HG03521 (cell line): Measurements from ENCODE around the gene BRD4.
"Not testable (repeated sequence)": the region's sequence is repeated elsewhere in the genome, so short reads cannot be mapped to it uniquely, and the experiment has no call there.

Experiments
- ATAC-seq: cut with Tn5 transposase; IDR thresholded peaks from one replicate; pipeline ENCODE4 v1.9.1; 2021; ENCODE audit warnings: mild to moderate bottlenecking, moderate library complexity; ENCODE audit not compliant: unreplicated experiment

The BRD4 gene

DNA sequence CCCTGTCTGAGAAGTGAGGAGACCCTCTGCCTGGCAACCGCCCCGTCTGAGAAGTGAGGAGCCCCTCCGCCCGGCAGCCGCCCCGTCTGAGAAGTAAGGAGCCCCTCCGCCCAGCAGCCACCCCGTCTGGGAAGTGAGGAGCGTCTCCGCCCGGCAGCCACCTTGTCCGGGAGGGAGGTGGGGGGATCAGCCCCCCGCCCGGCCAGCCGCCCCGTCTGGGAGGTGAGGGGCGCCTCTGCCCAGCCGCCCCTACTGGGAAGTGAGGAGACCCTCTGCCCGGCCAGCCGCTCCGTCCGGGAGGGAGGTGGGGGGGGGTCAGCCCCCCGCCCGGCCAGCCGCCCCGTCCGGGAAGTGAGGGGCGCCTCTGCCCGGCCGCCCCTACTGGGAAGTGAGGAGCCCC is 30.7 kb upstream of the BRD4 start:
- ATAC-seq = not testable (repeated sequence)

DNA sequence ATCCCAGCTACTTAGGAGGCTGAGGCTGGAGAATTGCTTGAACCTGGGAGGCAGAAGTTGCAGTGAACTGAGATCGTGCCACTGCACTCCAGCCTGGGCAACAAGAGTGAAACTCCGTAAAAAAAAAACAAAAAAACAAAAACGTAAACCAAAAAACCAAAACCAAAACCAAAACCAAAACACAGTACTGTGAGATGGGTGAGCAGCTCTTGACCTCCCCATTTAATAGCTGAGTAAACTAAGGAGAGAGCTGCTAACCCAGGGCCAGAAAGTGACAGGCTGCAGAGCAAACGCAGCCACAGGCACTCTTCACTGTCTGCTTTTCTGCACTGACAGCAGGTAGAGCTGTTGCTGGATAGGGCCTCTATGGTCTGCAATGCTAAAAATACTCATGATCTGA is 27.7 kb upstream of the BRD4 start:
- not testable (repeated sequence) for ATAC-seq

DNA sequence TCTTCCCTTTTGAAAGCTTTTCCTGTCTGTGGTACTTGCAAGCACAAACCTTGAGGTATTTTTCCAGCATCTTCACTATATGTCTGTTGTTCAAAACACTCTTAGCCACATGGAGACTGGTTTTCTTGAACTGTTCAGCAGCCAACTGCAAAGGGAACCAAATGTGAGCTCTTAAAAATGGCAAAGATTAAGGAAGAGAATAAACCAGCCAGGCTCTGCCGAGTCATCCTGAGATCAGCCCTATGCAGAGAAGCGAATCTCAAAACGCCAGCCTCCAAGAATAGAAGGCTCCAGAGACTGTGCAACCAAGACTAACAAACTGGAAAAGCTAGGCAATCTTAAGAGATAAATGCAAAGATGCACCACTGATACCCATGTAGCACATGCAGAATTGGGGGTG is 26.6 kb upstream of the BRD4 start:
- no peak for ATAC-seq

DNA sequence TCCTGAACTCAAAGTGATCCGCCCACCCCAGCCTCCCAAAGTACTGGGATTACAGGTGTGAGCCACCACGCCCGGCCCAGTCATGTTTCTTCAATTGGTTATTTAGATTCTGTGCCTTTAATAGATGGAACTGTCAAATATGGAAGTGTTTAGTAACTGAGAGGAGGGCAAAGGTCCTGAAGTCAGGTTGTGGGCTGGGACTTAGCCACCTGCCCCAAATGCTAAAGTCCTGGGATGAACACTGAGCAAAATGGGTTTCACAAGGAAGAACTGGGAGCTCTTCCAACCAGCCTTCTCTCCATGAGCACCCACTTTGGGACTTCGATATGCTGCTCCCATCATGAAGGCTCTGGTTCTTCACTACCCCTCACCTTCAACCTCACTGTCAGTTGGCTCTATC is 25.6 kb upstream of the BRD4 start:
- no peak for ATAC-seq

DNA sequence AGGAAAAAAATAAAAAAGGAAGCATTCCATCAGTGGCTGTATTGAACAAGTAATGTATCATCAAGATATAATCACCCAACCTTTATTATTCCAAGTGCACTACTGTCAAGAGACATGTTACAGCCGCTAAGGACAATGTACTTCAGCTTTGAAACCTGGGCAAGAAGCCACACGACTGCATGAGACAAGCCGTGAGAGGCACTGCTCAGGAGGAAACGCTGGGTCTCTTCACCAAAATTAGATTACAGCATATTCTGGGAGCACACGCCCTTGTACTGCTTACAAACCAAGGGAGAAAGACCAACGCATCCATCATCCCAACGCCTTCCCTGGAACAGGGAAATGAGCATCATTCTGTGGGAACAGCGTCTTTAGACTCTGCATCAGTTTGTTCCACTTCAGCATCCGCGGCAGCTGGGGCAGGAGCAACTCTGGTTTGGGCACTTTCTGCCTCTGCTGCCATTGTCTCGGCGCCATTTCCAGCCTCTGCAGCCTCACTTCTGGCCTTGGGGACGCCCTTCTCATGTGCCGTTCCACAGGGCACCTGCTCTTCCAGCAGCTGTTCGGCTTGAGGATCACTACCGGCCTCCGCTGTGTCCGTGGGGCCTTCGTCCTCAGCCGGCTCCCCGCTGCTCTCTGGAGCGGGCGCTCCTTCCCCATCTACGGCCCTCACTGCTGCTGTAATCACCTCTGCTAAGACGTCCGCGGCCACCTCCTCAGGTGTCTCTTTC is 22.4 kb upstream of the BRD4 start:
- ATAC-seq = no peak

DNA sequence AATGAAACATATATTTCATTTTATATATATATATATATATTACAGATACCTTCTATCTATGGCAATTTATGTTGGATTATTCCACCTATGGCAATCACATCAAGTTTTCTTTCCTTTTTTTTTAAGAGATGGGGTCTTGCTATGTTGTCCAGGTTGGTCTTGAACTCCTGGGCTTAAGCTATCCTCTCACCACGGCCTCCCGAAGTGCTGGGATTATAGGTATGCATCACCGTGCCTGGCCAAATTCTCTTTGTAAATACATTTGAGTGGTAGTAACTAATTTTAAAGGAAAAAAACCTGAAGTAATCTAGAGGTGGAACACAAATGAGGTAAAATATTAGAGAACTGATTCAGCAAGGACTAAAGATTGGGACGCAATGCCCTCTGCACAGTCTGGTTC is 21.6 kb upstream of the BRD4 start:
- no peak for ATAC-seq

DNA sequence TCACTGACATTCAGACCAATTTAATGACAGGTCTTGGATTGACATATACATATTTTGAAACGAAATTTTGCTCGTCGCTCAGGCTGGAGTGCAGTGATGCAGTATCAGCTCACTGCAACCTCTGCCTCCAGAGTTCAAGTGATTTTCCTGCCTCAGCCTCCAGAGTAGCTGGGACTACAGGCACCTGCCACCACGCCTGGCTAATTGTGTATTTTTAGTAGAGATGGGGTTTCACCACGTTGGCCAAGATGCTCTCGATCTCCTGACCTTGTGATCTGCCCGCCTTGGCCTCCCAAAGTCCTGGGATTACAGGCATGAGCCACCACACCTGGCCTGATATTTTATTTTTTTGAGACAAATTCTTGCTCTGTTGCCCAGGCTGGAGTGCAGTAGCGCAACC is 20.2 kb upstream of the BRD4 start:
- ATAC-seq = not testable (repeated sequence)

DNA sequence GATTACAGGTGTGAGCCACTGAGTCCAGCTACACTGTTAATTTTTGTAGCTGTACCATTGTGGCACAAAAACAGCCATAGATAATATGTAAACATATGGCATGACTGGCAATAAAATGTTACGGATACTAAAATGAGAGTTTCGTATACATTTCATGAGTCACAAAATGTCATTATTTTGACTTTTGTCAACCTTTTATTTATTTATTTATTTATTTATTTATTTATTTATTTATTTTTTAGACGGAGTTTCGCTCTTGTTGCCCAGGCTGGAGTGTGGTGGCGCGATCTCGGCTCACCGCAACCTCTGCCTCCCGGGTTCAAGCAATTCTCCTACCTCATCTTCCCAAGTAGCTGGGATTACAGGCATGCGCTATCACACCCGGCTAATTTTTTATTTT is 9.0 kb upstream of the BRD4 start:
- not testable (repeated sequence) for ATAC-seq

DNA sequence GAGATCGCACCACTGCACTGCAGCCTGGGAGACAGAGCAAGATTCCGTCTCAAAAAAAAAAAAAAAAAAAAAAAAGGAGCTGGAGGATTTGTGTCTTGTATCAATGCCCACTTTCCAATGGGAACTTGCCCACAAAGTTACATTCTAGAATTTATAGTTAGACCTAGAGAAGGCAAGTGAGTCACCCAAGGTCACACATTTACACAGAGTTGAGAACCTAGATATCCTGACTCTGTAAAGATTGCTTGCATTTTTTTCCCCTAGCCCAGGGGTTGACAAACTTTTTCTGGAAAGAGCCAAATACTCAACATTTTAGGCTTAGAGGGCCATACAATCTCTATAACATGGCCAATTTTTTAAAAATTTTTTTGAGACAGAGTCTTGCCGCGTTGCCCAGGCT is 7.7 kb upstream of the BRD4 start:
- no peak for ATAC-seq

DNA sequence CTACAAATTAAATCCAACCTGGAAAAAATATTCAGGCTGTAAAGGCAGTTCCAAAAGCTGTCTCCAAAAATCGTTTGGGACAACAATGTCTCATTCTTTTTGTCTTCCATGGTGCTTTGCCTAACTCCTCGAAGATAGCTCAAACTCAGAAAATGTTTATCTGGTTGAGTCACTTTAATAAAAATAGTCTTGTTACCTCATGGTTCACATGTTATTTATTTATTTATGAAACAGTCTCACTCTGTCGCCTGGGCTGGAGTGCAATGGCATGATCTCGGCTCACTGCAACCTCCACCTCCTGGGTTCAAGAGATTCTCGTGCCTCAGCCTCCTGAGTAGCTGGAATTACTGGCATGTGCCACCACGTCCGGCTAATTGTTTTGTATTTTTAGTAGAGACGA is 4.9 kb upstream of the BRD4 start:
- no peak for ATAC-seq

DNA sequence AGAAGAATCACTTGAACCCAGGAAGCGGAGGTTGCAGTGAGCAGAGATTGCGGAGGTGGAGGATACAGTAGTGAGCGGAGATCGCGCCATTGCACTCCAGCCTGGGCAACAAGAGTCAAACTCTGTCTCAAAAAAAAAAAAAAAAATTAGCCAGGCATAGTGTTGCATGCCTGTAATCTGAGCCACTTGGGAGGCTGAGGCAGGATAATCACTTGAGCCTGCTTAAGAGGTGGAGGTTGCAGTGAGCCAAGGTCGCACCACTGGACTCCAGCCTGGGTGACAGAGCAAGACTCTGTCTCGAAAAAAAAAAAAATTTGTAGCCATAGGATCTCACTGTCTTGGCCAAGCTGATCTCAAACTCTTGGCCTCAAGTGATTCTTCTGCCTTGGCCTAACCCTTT is 3.7 kb upstream of the BRD4 start:
- not testable (repeated sequence) for ATAC-seq

DNA sequence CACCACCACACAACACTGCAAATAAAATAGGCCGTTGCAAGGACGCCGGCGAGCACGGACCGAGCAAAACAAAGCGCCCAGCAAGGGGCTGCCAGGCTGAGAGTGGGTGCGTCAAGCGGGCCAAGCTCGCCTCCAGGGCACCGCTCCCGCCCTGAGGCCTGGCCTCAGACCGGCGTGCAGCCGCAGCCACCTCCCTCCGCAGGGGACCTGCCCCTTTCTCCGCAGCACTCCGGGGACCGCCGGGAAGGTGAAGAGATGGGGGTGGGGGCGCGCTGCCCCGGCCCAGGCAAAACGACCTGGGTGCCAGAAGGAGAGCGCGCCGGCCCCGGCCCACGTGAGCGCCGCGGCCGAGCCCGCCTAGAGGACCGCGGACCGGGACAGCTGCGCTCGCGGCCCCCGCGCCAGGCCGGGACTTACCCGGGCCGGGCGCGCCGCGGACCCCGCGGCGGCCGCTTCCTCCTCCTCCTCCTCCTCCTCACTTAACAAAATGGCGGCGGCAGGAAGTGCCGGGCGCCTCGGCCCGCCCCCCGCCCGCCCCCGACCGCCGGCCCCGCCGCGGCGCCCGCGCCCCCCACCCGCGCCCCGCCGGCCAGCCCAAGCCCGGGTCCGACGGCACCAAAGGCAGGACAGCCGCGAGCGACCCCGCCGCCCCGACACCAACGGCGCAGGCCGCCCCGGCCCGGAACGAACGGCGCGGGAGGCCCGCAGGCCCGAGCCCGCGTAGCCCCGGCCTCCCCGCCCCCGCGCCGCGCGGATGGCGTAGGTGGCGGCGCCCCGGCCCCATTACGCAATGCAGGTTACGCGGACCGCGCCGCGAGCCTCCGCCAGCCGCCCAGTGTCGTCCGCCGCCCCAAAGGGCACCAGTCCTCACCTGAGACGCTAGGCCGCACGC is 674 bp downstream of the BRD4 start:
- peak; percentile 31 for ATAC-seq

DNA sequence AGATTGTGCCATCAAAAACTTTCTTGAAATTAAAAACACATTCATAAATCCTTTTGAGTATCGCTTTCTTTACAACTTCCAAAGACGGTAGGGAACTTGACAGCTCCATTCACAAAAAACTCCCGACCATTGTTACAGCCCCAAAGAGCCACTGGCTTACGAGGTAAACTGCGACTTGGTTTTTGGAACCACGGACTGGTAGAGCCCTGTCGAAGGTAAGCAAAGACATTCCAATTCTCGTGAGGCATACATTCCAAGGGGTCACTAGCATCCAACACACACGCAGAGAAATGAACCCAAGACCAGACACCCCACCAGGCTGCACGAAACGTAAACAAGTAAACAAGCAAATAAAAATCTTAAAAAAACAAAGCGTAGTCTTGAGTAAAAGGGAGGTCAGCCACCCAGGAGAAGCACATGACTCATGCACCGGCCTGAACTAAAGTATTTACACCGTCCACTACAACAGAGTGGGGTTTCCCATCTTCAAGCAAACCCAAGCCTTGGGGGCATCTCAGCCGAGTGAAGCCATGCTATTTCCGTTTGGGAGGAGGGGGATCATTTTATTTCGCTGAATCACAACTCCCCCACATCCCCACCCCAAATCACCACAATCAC is 1.4 kb downstream of the BRD4 start:
- no peak for ATAC-seq

DNA sequence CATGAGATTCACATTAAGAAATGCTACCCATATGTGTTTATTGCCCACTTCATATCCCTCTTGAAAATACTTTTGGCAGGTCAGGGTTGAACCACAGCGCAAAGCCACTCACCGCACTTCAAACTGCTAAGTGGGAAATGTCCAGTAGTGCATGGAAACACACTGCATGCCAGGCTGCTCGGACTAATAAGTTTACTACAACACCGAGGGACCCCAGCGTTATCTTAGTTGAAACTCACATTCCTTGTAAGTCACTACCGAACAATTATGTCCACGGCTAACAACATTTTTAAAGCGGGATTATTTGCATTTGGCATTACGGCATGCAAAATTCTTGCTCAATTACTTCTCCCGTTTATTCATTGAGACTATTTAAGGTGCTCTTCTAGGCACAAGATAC is 4.0 kb downstream of the BRD4 start:
- ATAC-seq = no peak

DNA sequence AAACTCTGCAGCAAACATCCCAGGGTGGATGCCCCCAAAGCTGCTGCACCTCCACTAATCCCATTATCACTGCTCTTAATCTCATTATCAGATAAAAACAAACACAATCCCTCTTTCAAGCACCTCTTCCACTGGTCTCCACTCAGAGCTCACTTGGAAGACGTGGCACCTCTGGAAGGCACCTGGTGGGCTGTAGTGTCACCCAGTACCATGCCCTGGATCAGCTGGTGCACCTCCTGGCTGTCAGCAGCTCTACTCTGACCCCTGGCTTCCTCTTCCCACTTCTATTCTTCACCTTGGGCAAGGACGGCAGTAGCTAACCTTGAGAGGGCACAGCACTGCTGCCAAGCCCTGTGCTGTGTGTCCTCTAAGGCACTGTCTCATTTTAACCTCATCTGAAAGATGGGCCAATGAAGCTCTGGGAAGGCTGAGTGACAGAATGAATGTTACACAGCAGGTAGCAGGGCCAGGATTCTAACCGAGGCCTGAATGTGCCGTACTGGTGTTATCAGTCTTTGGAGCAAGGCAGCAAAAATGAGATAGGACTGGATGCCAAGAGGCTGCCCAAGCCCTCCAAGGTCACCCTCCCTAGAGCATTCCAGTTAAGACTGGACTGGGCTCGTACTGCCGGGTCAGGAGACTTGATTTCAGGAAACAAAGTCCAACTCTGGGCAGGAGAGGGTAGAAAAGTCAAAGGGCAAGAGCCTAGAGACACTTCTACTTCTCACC is 7.4 kb downstream of the BRD4 start:
- no peak for ATAC-seq

DNA sequence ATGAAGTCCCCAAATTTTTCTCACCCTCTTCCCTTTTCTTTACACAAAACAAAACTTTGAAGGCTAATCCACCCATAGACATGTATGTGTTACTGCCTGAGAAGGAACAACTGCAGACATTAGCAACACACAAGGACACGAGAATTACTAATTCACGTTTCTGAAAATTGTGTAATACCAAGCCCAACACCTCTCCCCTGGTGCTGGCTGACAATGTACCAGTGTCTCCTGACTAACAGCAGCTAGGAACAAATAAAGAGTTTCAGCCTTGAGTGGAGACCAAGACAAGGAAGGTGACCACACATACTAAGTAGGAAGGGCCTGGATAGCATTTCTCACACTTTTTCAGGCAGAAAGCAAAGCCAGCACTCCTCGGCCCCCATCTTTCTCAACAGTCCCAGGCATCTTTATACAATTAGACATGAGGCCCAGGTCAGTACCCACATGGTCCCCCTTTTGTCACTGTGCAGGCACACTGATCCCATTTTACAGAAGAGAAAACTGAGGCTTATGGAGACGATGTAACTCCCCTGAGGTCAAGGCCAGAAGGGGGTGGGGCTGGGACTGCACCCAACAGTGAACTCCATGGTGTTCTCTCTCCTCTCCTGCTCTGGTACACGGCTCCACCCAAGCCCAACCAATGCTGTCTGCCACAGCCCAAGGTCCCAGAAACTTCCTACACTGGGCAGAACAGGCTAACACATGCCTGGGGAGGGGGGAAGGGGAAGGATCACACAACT is 8.7 kb downstream of the BRD4 start:
- no peak for ATAC-seq

DNA sequence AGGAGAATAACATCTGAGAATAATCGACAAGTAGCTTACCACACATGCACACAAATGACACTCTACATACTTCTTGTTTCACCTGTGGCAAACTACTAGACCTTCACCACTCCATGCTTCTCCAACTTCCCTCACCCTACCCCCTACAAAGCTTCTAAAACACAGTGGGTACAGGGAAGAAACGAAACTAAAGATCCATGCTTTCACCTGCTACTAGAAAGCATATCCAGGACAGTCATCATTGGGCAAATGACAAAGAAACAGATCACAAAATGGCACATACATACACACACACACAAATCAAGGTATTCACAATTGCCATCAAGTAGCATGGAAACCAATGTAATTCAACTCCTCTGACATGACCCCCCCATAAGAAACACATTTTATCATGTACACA is 10.6 kb downstream of the BRD4 start:
- no peak for ATAC-seq

DNA sequence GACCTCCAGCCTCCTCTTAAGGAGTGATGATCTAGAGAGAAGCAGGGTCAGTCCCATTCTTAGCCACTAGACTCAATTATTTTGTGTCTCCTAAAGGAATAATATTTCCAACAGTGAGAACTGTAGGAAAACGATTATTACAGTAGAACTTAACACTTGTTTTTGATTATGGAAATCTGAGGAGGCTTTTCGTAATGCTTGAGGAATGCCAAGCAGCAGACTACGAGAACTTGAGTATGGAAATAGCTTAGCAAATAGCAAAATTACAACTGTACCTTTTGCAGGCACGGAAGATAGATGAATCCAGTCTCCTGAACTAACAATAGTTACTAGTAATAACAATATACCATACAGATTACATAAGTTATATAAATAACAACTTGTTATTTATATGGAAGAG is 12.2 kb downstream of the BRD4 start:
- no peak for ATAC-seq

DNA sequence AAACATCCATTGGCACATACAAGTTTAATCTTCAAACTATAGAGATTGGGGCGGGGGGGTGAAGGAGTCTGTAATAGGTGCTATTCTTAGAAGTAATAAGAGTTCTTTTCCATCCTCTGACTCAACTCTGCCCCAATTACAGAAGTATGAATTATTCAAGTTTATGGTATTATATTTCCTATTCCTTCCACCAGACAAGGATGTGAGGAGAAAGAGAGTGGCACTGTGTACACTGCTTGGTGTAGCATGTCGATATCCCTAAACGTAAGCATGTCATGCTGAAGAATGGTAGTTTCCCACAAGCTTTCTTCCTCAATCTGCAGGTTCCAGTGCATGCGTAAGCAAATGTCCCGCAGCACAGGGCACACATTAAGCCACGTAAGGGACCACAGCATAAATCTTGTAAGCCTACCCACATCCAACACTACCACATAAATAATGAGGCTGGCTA is 14.1 kb downstream of the BRD4 start:
- no peak for ATAC-seq

DNA sequence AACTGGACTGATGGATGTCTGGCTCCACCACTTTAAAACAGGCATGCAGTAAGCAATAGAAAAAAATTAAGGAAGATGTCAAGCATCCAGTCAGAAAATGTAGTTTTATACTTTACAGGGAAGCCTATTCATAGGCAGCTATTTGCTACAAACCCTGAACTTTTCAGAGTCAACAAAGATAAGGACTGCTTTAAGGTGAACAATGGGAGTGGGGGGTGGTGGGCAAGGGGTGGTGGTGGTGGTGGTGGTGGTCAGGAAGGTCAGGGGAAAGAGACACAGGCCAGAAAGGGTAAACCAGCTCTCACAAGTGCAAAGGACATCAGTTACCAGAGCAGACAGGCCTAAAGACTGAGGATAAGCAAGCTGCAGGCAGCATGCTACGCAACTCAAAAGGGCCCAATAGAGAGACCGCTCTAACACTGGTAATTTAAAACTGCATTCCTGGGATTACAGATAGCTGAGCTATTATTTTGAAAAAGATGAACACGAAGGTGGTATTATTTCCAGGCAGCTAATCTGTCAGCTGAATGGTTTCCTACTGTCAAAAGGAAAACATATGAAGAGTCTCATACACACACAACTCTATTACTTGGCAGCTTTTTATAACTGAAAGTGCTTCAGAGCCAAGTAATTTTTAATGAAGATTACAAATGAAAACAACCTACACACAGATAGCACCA is 14.8 kb downstream of the BRD4 start:
- ATAC-seq = no peak
